ENCODE results near the gene ARHGEF3.

DNA sequence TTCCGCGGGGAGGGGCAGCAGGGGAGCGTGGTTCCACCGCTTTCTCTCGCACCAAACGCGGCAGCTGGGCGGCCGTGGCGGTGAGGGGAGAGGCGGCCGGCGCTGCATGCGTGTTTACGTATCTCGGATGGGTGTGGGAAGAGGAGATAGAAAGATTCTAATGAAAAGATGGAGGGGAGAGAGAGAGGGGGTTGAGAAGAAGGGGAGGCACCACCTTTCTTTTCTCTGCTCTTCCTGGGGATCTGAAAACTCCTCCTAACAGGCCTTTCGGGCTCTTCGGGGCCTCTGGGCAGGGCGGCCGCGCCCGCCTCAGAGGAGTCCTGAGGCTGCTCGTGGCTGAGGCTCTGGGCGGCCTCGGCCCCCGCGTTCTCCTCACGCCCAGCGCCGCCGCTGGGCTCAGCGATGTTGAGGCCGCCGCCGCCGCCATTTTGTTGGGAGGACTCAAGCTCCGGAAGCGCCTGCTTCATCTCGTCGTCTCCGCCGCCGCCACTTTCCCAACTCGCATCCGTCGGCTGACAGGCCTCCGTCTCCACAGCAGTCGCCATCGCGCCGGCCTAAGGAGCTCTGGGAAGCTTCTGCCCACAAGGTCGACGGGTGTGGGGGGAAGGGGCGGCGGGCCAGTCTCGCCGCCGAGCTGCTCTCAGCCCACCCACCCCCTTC is 119.2 kb downstream of the ARHGEF3 start:
- TF ChIP-seq CTCF (IDR thresholded peaks at IDR 0.05; ENCODE audit: low read depth, low read length) (no peak), POLR2A (IDR thresholded peaks at IDR 0.05; ENCODE audit: extremely low read depth, insufficient read length) (peak; percentile 49), MYC (IDR thresholded peaks at IDR 0.05; ENCODE audit: low read depth, low read length) (0 out of 2 replicates have a peak, but pooled peaks have one; percentile 8)

All from NB4 (cell line).